IPS-18c (cell line): ENCODE measurements around the gene ENTR1.

ENCODE experiments used
- H3K4me3 ChIP-seq: 2 replicates; pipeline ENCODE4 v1.7.0; 2013; ENCODE audit warnings: low read depth, mild to moderate bottlenecking, low read length, moderate library complexity; ENCODE audit not compliant: insufficient read depth
- H3K9me3 ChIP-seq: one replicate; pipeline ENCODE4 v1.6.1; 2013; ENCODE audit warnings: mild to moderate bottlenecking, low read length, moderate library complexity; ENCODE audit not compliant: control insufficient read depth, insufficient read depth

Gene ENTR1

GRCh38 chr9:136391737-136392537, 18.5 kb downstream of the ENTR1 start:
- no peak overlapping the region for H3K4me3 ChIP-seq
- no peaks in the 10 kb centered on the region for H3K9me3 ChIP-seq

GRCh38 chr9:136389396-136389795, 21.0 kb downstream of the ENTR1 start:
- Histone ChIP-seq H3K9me3 (no peaks in the 10 kb centered on the region), H3K4me3 (no peak overlapping the region)

- no peaks in the 10 kb centered on the region for H3K9me3 ChIP-seq
- H3K4me3 ChIP-seq = no peak overlapping the region
Observed at GRCh38 chr9:136387217-136387616, 23.2 kb downstream of the ENTR1 start.

GRCh38 chr9:136386018-136386417, 24.4 kb downstream of the ENTR1 start:
- H3K4me3 ChIP-seq = no peak overlapping the region

GRCh38 chr9:136385015-136385414, 25.4 kb downstream of the ENTR1 start:
- no peaks in the 10 kb centered on the region for H3K9me3 ChIP-seq
- no peak overlapping the region for H3K4me3 ChIP-seq

More at GRCh38 chr9:136386018-136386417, 24.4 kb downstream of the ENTR1 start:
- no peaks in the 10 kb centered on the region for H3K9me3 ChIP-seq

DNA sequence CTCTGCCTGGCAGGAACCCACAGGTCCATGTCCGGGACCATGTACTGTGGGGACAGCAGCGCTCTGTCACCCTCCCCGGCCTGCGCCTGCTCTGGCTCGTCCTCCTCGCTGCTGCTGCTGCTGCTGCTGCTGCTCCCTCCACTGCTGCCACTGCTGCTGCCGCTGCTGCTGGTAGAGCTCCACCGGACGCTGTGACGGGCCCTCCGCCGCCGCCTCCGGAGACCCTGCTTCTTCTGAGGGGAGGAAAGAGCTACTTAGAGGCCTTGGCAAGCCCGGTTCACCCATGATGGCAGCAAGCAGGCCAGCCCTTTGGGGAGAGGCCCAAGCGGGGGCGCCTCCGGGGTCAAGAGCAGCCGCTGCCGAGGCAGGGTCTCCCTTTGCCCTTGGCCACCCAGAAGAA, 27.0 kb downstream of the ENTR1 start:
- no peaks in the 10 kb centered on the region for H3K9me3 ChIP-seq

DNA sequence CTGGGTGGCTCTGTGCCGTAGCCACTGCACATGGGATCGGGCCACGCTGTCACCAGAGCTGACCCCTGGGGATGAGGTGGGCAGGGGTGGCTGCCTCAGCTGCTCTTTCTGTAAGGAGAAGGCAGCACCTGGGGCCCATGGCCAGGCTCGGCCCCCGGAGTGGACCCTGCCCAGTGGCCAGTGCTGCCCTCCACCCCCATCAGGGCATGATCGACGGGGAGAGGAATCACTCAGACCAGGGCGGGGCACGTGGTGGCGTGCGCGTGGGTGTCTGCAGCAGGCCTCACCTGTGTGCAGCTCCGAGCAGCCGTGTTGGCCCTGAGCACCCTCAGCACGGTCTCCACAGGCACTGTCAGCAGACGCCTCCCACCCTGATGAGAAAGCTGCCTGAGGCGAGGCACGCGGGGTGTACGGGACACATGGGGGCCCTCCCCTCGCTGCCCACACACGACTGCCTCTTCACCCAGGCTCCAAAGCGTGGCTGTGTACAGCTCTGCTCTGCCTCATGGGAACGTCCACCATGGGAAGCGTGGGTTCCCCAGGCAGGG, 28.4 kb downstream of the ENTR1 start:
- no peak overlapping the region for H3K4me3 ChIP-seq

More for the DNA sequence above, 27.0 kb downstream of the ENTR1 start:
- no peak overlapping the region for H3K4me3 ChIP-seq

GRCh38 chr9:136381311-136381710, 29.1 kb downstream of the ENTR1 start:
- H3K4me3 ChIP-seq = no peak overlapping the region

More for the DNA sequence above, 28.4 kb downstream of the ENTR1 start:
- H3K9me3 ChIP-seq = no peaks in the 10 kb centered on the region

DNA sequence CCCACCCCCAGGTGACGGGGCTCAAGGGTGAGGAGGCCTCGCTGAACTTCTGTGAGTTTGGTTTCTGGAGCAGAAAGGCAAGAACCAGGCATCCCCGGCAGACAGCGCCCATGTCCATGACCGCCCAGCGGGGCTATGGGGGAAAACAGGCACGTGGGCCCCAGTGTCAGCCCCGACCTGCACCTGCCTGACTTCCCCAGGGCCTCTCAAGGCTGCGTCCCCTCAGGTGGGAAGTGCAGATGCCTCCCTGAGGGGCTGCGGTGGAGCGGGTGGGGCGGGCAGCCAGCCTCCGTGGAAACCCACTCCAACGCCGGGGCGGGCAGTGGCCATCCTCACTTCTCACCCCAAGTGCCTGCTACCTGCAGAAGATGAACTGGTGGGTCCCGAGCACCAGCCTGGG, 30.0 kb downstream of the ENTR1 start:
- Histone ChIP-seq H3K4me3 (no peak overlapping the region), H3K9me3 (no peaks in the 10 kb centered on the region)

More at GRCh38 chr9:136381311-136381710, 29.1 kb downstream of the ENTR1 start:
- no peaks in the 10 kb centered on the region for H3K9me3 ChIP-seq

- no peaks in the 10 kb centered on the region for H3K9me3 ChIP-seq
- no peak overlapping the region for H3K4me3 ChIP-seq
Observed at GRCh38 chr9:136379891-136380290, 30.5 kb downstream of the ENTR1 start.

- Histone ChIP-seq H3K4me3 (no peak overlapping the region), H3K9me3 (no peaks in the 10 kb centered on the region)
Observed at GRCh38 chr9:136379401-136379800, 31.0 kb downstream of the ENTR1 start.

DNA sequence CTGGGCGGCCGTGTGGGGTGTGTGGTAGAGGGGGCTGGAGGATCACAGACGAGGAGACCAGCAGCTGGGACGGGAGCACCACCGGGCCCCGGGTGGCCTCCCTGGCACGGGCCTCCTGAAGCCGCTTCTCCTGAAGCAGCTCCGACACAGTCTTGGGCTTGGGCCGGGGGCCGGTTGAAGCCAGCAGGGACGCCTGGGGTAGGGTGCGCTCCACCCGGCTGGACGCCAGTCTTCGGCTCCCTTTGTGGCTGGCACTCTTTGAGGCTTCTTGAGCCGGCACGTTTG, 31.5 kb downstream of the ENTR1 start:
- Histone ChIP-seq H3K9me3 (no peaks in the 10 kb centered on the region), H3K4me3 (no peak overlapping the region)

DNA sequence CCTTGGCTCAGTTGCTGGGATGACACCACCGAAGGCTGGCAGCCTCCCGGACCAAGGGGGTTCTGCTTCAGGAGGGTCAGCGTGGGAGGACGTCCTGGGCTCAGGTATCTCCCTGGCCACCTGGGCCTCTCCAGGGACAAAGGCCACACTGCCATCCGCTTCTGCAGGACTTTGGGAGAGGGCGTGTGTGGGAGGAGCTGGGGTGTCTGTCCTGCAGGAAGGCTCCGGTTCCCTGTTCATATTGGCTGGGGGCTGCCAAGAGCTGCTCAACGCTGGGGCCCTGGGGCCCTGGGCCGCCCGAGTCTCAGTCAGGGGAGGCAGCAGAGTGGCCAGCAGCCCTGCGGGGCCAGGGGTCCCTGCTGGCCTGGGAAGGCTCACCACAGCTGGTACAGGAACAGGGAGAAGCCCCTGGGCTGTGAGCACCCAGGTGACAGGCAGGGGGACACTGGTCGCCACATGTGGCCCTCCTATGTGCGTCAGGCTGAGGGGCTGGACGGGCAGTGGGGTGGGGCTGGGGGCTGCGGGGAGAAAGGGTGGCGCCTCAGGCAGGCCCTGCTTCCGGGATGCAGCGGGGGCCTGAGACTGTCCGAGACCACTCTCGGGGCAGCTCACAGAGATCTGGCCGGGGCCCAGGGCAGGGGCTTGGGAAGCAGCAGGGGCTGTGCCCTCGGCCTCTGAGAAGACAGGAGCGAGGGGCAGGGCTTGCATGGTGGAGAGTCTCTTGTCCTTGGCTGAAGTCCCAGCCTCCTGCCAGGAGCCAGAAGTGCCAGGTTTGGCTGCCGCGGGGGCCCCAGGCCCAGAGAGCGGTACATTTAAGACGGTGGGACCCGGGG, 32.0 kb downstream of the ENTR1 start:
- Histone ChIP-seq H3K9me3 (no peaks in the 10 kb centered on the region), H3K4me3 (no peak overlapping the region)

DNA sequence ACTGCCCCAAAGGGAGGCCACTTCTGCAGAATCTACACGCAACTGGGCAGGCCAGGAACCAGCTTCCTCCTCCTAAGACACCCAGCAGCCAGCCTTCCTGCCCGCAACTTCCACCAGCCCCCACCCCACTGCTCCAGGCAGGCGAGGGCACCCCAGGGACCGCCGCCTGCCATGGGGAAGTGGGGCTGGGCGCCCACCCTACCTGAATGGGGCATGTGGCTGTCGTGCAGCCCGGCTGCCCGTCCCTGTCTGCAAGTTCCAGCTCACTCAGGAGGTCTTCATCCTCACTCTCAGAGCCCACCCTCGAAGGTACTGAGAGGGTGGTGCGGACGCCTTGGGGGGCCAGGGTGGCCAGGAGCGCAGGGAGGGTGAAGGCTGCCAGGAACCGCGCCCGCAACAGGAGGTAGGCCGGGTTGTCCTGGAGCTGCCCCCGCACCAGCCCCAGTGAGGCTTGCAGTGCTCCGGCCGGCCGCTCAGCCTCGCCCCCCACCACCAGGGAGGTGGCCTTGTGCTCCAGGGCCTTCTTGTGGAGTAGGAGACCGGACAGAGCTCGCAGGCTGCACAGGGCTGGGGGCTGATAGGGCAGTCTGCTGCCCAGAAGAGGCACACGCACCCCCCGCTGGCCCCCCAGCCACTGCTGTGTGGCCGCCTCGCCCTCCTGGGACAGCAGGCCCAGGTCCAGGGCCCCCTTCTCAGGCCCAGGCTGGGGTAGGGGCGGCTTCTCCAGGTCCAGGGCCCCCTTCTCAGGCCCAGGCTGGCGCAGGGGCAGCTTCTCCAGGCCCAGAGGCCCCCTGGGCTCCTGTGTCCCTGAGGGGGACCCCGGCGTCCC, 32.9 kb downstream of the ENTR1 start:
- H3K9me3 ChIP-seq = no peaks in the 10 kb centered on the region
- no peak overlapping the region for H3K4me3 ChIP-seq

GRCh38 chr9:136376457-136376856, 34.0 kb downstream of the ENTR1 start:
- Histone ChIP-seq H3K9me3 (no peaks in the 10 kb centered on the region), H3K4me3 (no peak overlapping the region)

DNA sequence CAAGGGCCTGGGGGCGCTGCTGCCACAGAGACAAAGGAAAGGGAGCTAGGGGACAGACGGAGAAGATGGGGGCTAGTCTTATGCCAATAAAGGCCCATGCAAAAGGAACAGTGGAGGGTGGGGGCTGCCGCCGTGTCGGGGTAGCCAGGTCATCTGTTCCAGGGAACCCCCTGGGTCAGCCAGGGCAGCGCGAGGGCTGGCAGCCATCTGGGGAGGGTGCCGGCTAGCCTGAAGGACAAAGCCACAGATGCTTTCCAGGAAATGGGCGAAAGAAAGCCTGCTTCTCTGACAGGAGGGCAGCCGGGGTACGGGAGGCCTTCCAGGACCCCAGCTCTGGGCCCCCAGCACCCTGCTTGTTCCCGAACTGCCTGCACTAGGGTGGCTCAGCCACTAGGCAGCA, 35.3 kb downstream of the ENTR1 start:
- Histone ChIP-seq H3K9me3 (no peaks in the 10 kb centered on the region), H3K4me3 (no peak overlapping the region)

- Histone ChIP-seq H3K9me3 (no peaks in the 10 kb centered on the region), H3K4me3 (no peak overlapping the region)
Observed at GRCh38 chr9:136374183-136374575, 36.2 kb downstream of the ENTR1 start.
